ENCODE measurements around the gene NFIA. TPM values are rescaled to one million over a fixed set of nuclear protein-coding genes. Genes with fewer than 3 reads are reported as not detected.

The NFIA gene
- total and polyA plus RNA-seq, 9 of the 15 experiments (the other 6 are each of a cell fraction or from before 2014, with no cell fraction given): 5.3 to 24.9 (median 9.8) TPM

DNA sequence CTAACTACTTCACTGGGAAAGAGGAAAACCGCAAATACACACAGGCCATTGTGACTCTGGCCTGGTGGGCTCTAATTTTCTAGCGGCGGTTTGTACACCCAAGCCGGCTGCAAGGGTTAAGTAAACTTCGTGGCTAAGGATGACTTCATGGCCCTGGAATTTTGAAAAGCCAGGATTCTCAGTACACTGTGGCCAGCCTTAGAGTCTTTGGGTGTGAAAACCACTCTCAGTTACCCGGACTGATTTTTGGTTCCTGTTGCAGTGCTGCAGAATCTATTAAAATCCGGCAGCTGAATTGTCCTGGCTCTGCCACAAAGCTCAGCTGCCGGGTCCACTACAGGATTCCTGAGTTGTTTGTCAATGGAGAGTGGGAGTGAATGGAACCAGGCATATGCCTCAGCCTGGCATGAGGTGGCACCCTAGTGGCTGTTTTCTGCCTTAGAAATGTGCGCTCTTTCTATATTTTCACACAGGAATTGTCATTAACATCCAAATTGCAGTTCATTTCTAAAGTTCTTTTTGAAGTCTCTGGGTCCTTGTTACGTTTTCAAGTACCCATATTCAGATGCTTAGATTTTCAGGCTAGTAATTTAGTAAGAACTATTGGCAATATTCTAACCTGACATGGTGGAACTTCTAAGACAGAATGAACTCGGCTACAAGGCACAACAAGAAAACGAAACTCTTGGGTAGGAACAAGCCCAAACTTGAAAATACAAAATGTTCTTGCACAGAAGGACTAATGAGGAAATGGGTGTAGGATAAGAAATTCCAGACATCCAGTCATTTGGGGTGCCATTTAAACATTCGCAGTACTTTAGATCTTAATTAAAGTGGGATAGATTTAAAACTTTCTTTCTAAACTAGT is 255.9 kb downstream of the NFIA start:
- no peak overlapping the region for H3K4me3 ChIP-seq
- H3K36me3 ChIP-seq (ENCODE audit: control insufficient read depth, insufficient read depth, low read length): peaks cover 16% of the 10 kb centered on the region
- no peaks in the 10 kb centered on the region; the same call in 1 of the 2 replicates for H4K20me1 ChIP-seq (replicated peaks; ENCODE audit: control insufficient read depth, insufficient read depth, low read length)
- no peak overlapping the region for H3K9ac ChIP-seq (ENCODE audit: insufficient read depth in 1 of 2, low read depth in 2 of 2, low read length in 2 of 2)
- ChIA-PET POLR2A (interaction anchor here (1.4 kb wide), 1 partner anchor 54 kb away, joined by 3 read pairs; no protein-coding TSS in a partner anchor), CTCF (ENCODE audit: low intra/inter-chr PET ratio) (no interaction called here)
- no peaks in the 10 kb centered on the region for H3K79me2 ChIP-seq (ENCODE audit: control insufficient read depth, insufficient read depth, low read length)
- ATAC-seq: no peak
- WGBS (ENCODE audit: insufficient coverage, low coverage, missing lambda C conversion rate): 84% methylated on average over 13 of the region's 13 CpGs
- FAIRE-seq: no peak
- in situ Hi-C loops (cut with MboI): no loop called here
- no peak overlapping the region for H3K4me2 ChIP-seq (ENCODE audit: insufficient read depth, low read length)
- no peaks in the 10 kb centered on the region for H3K27me3 ChIP-seq (ENCODE audit: control insufficient read depth in 2 of 2, insufficient read depth in 2 of 2, low read length in 2 of 2)
- no TSS peak for BruUV-seq (replicated peaks)
- peaks cover 0 to 6% of the 10 kb centered on the region in 2 experiments; a peak in 2 of 5 replicates for H3K4me1 ChIP-seq (replicated peaks in 1 of 2; ENCODE audit: control insufficient read depth in 2 of 2, insufficient read depth in 2 of 2, low read length in 2 of 2)
- no peaks in the 10 kb centered on the region for H3K9me1 ChIP-seq (ENCODE audit: control insufficient read depth, insufficient read depth, low read length)
- H3K27ac ChIP-seq (ENCODE audit: extremely low read depth, low read depth, low read length): no peak overlapping the region
- DNase-seq (ENCODE audit: extremely low read depth in 1 of 4, low spot score in 3 of 4): no peak
- H3K9me3 ChIP-seq (replicated peaks; ENCODE audit: control insufficient read depth, insufficient read depth, low read depth, low read length): no peaks in the 10 kb centered on the region
- H2AFZ ChIP-seq (ENCODE audit: low read depth, low read length): no peak overlapping the region
- intact Hi-C loops (cut with micrococcal nuclease): no loop called here
- TF ChIP-seq POLR2G (IDR thresholded peaks at IDR 0.05; ENCODE audit: low read depth, low read length) (no peak), ZNF282 (CRISPR knock-in tag; IDR thresholded peaks at IDR 0.05) (no peak), ESRRB (CRISPR knock-in tag; IDR thresholded peaks at IDR 0.05; ENCODE audit: borderline replicate concordance) (no peak), RAD21 (CRISPR knock-in tag; conservative IDR thresholded peaks at IDR 0.05 in 1 of 2, IDR thresholded peaks at IDR 0.05 in 1 of 2) (peak in 1 of 2 experiments; percentile 36; a peak in 1 of 4 replicates), ZNF57 (CRISPR knock-in tag; IDR thresholded peaks at IDR 0.05) (no peak), REST (IDR thresholded peaks at IDR 0.05; ENCODE audit: borderline replicate concordance) (peak; percentile 10; the same call in 1 of the 2 replicates), REST (CRISPR knock-in tag; IDR thresholded peaks at IDR 0.05; ENCODE audit: low read depth) (no peak), CTCF (IDR thresholded peaks at IDR 0.05 in 2 of 3, conservative IDR thresholded peaks at IDR 0.05 in 1 of 3; ENCODE audit: insufficient read depth in 2 of 3, low read depth in 1 of 3, low read length in 3 of 3) (0 out of 6 replicates have a peak, but pooled peaks of 1 of the 3 experiments have one; percentile 17), GTF2B (IDR thresholded peaks at IDR 0.05; ENCODE audit: extremely low read depth, insufficient read length) (no peak)
